HG03558 (cell line): ENCODE measurements around the gene ERBIN.
"Not testable (repeated sequence)": the region's sequence is repeated elsewhere in the genome, so short reads cannot be mapped to it uniquely, and the experiment has no call there.

Experiments used
- ATAC-seq: cut with Tn5 transposase; IDR thresholded peaks from one replicate; pipeline ENCODE4 v1.9.1; 2021; ENCODE audit warnings: moderate number of reproducible peaks; ENCODE audit not compliant: unreplicated experiment; ENCODE audit errors: extremely low read depth

ERBIN gene

GRCh38 chr5:65914641-65915196, 11.7 kb upstream of the ERBIN start:
- ATAC-seq, result no peak

- not testable (repeated sequence) for ATAC-seq
These were observed 10.7 kb upstream of the ERBIN start for GRCh38 chr5:65915661-65916060.

GRCh38 chr5:65916066-65916465, 10.3 kb upstream of the ERBIN start:
- no peak for ATAC-seq

- no peak for ATAC-seq
These were observed 9.7 kb upstream of the ERBIN start for GRCh38 chr5:65916636-65917035.

GRCh38 chr5:65919773-65920172, 6.6 kb upstream of the ERBIN start:
- ATAC-seq, result no peak

- no peak for ATAC-seq
These were observed 3.0 kb upstream of the ERBIN start for GRCh38 chr5:65923339-65923738.

GRCh38 chr5:65924366-65925043, 1.9 kb upstream of the ERBIN start:
- ATAC-seq, result no peak

- ATAC-seq, result peak; percentile 31
These were observed 1.3 kb upstream of the ERBIN start for GRCh38 chr5:65925044-65925600.

GRCh38 chr5:65925601-65926275, 637 bp upstream of the ERBIN start:
- peak; percentile 38 for ATAC-seq

GRCh38 chr5:65926893-65927292, 518 bp downstream of the ERBIN start:
- no peak for ATAC-seq

- no peak for ATAC-seq
These were observed 1.3 kb downstream of the ERBIN start for GRCh38 chr5:65927503-65928321.

GRCh38 chr5:65928322-65928752, 2.0 kb downstream of the ERBIN start:
- ATAC-seq, result no peak

- no peak for ATAC-seq
These were observed 2.5 kb downstream of the ERBIN start for GRCh38 chr5:65928860-65929259.

GRCh38 chr5:65932676-65933075, 6.3 kb downstream of the ERBIN start:
- no peak for ATAC-seq

GRCh38 chr5:65933295-65933694, 6.9 kb downstream of the ERBIN start:
- ATAC-seq, result no peak

GRCh38 chr5:65938256-65938655, 11.9 kb downstream of the ERBIN start:
- no peak for ATAC-seq

- no peak for ATAC-seq
These were observed 17.4 kb downstream of the ERBIN start for GRCh38 chr5:65943771-65944170.

GRCh38 chr5:65946198-65946745, 19.9 kb downstream of the ERBIN start:
- ATAC-seq, result no peak

GRCh38 chr5:65948115-65948747, 21.9 kb downstream of the ERBIN start:
- no peak for ATAC-seq

- ATAC-seq, result no peak
These were observed 25.0 kb downstream of the ERBIN start for GRCh38 chr5:65951330-65951729.
